ENCODE measurements around the gene FN3K.

Gene FN3K

DNA sequence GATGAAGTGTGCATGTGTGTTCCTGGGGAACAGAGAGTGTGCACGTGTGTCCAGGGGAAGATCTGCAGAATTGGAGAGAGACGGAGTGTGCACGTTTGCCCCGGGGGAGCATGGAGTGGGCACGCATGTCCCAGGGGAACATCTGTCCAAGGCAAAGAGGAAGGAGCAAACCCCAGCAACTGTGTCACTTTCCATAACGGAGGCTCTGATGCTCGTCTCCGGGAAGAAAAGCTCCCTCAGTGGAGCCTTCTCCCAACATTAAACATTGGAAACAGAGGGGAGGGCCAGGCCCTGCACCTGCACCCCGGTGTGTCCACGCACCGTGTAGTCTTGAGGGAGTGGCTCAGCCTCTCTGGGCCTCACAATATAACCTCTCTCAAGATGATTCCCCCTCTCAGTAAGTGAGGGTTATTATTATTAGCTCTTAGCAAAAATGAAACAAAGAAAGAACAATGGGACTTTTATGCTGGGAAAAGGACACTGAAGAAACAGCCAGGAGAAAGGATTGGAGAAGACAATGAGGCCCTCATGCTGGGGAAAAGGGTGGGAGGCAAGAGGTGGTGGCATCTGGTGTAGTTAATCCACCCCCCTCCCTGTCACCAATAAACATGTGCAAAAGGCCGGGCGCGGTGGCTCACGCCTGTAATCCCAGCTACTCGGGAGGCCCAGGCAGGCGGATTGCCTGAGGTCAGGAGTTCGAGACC lies 44.5 kb upstream of the FN3K start:
- TF ChIP-seq, protein P1, sequence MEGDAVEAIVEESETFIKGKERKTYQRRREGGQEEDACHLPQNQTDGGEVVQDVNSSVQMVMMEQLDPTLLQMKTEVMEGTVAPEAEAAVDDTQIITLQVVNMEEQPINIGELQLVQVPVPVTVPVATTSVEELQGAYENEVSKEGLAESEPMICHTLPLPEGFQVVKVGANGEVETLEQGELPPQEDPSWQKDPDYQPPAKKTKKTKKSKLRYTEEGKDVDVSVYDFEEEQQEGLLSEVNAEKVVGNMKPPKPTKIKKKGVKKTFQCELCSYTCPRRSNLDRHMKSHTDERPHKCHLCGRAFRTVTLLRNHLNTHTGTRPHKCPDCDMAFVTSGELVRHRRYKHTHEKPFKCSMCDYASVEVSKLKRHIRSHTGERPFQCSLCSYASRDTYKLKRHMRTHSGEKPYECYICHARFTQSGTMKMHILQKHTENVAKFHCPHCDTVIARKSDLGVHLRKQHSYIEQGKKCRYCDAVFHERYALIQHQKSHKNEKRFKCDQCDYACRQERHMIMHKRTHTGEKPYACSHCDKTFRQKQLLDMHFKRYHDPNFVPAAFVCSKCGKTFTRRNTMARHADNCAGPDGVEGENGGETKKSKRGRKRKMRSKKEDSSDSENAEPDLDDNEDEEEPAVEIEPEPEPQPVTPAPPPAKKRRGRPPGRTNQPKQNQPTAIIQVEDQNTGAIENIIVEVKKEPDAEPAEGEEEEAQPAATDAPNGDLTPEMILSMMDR (IDR thresholded peaks at IDR 0.05; ENCODE audit: low read depth, low read length) = no peak
- Histone ChIP-seq H3K36me3 (no peaks in the 10 kb centered on the region), H3K27me3 (no peaks in the 10 kb centered on the region), H3K4me3 (ENCODE audit: low read depth, low read length) (no peak overlapping the region), H3K9me3 (no peaks in the 10 kb centered on the region), H3K4me1 (no peaks in the 10 kb centered on the region; the same call in 1 of the 2 replicates)
- DNase-seq = no peak

DNA sequence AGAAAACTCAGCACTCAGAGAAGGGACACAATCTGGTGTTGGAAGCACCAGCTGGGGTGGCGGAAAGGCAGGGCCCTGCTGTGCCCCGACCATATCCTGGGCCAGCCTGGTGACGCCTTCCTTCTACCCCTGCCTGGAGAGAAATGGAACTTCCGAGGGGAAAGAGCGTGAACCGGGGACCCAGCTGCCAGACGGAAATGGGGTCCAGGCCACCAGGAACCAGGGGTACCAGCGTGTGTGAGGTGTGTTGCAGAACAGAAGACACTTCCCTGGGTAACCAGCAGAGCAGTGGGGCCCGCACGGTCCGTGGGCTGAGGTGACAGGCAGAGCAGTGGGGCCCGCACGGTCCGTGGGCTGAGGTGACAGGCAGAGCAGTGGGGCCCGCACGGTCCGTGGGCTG lies 43.7 kb upstream of the FN3K start:
- TF ChIP-seq, protein P1 (IDR thresholded peaks at IDR 0.05; ENCODE audit: low read depth, low read length) = no peak
- DNase-seq = no peak
- Histone ChIP-seq H3K9me3 (no peaks in the 10 kb centered on the region), H3K4me1 (no peaks in the 10 kb centered on the region; the same call in 1 of the 2 replicates), H3K4me3 (ENCODE audit: low read depth, low read length) (no peak overlapping the region), H3K27me3 (no peaks in the 10 kb centered on the region), H3K36me3 (no peaks in the 10 kb centered on the region)

DNA sequence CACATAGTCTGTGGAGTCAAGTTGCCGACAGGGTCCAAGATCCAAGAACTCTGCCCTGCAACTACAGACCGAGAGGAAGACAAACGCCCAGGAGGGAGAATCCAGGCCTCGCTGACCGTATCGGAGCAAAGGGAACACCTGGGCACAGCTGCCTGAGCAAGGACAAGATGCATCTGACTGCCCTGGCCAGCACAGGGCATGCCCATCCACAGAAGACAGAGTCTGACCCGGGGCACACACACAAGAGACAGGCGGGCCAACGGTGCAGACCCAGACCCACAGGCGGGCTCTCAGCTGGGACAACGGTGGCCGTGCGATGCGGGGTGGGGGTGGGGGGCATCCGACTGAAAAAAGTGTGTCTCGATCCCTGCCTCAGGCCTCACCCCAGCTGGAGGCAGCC lies 43.1 kb upstream of the FN3K start:
- Histone ChIP-seq H3K9me3 (no peaks in the 10 kb centered on the region), H3K27me3 (peaks cover under 1% of the 10 kb centered on the region; the same call in 1 of the 2 replicates), H3K4me3 (ENCODE audit: low read depth, low read length) (no peak overlapping the region), H3K4me1 (no peaks in the 10 kb centered on the region; the same call in 1 of the 2 replicates), H3K36me3 (no peaks in the 10 kb centered on the region)
- DNase-seq = no peak
- TF ChIP-seq, protein P1 (IDR thresholded peaks at IDR 0.05; ENCODE audit: low read depth, low read length) = no peak

DNA sequence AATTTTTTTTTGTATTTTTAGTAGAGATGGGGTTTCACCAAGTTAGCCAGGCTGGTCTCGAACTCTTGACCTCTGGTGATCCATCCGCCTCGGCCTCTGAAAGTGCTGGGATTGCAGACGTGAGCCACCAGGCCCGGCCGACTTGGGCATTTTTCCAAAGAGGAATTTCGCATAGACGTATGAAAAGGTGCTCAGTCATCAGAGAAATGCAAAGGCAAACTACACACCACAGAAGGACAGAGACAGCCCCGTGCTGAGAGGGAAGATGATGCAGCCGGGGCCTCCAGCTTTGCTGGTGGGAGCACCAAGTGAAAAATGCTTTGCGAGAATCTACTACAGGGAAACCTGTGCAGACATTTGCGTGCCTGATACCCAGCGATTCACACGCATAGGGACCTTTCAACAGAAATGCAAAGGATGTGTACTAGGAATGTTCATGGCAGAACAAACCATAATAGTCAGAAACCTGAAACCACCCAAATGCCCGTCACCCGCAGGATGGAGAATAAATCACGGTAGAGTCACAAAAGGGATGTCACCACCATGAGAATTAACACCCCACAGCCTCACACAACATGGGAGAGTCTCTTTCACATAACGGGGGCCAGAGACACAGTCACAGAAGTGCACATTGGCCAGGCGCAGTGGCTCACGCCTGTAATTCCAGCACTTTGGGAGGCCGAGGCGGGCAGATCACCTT lies 42.1 kb upstream of the FN3K start:
- no peak for DNase-seq
- Histone ChIP-seq H3K27me3 (peaks cover 6% of the 10 kb centered on the region; the same call in 1 of the 2 replicates), H3K4me3 (ENCODE audit: low read depth, low read length) (no peak overlapping the region), H3K4me1 (no peaks in the 10 kb centered on the region; the same call in 1 of the 2 replicates), H3K36me3 (no peaks in the 10 kb centered on the region), H3K9me3 (no peaks in the 10 kb centered on the region)
- TF ChIP-seq, protein P1 (IDR thresholded peaks at IDR 0.05; ENCODE audit: low read depth, low read length) = no peak

DNA sequence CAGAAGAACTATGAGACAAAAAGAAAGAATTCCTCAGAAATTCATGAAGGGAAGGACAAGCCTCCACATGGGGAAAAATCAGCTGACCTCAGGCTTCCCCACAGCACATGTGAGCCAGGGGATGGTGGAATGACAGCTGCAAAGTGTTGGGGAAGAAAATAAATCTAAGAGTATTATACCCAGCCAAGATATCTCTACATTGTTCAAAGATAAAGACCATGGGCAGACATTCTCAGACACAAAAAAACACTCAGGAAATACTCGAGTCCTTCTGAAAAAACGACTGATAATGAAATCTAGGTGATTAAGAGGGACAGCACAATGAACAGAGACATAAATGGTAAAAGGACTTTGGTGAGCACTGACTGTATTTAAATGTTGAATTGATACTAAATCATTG lies 40.8 kb upstream of the FN3K start:
- no peaks in the 10 kb centered on the region; the same call in 1 of the 2 replicates for H3K4me1 ChIP-seq
- no peaks in the 10 kb centered on the region for H3K9me3 ChIP-seq
- TF ChIP-seq, protein P1 (IDR thresholded peaks at IDR 0.05; ENCODE audit: low read depth, low read length) = no peak
- H3K27me3 ChIP-seq = peaks cover 6% of the 10 kb centered on the region; the same call in 1 of the 2 replicates
- no peak overlapping the region for H3K4me3 ChIP-seq (ENCODE audit: low read depth, low read length)
- DNase-seq = no peak
- no peaks in the 10 kb centered on the region for H3K36me3 ChIP-seq

DNA sequence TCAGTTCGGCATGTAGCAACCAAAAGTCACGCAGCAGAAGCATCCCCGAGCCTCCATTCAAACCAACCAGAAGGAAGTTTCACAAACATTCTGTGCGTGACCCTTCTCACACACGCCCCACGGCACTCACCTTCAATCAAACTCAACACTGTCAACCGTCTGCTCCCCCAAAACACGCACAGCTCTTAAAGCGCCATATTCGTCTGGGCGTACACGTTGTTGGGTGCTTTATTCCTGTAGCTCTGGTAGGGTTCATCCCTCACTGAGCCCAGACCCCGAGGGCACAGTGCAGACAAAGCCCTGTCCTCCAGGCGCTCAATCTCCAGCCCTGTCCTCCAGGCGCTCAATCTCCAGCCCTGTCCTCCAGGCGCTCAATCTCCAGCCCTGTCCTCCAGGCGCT lies 39.2 kb upstream of the FN3K start:
- peaks cover 6% of the 10 kb centered on the region; the same call in 1 of the 2 replicates for H3K27me3 ChIP-seq
- no peaks in the 10 kb centered on the region for H3K36me3 ChIP-seq
- no peaks in the 10 kb centered on the region for H3K9me3 ChIP-seq
- H3K4me1 ChIP-seq = no peaks in the 10 kb centered on the region
- TF ChIP-seq, protein P1 (IDR thresholded peaks at IDR 0.05; ENCODE audit: low read depth, low read length) = no peak
- H3K4me3 ChIP-seq (ENCODE audit: low read depth, low read length) = no peak overlapping the region
- no peak for DNase-seq

Measured in BE2C (cell line).